PFSK-1 (cell line): ENCODE data around the gene SH2D7.

Source experiments
- FOXP2 ChIP-seq: optimal IDR thresholded peaks from 2 replicates; pipeline ENCODE3; 2011; ENCODE audit warnings: borderline replicate concordance, control low read depth, inconsistent platforms; ENCODE audit not compliant: insufficient read depth; ENCODE audit errors: extremely low read length, extremely low read depth
- POLR2AphosphoS5 ChIP-seq: IDR thresholded peaks from 2 replicates; pipeline ENCODE4 v1.6.1; 2012; ENCODE audit warnings: low read depth, mild to moderate bottlenecking, control low read depth, low read length, moderate library complexity
- SIN3A ChIP-seq: IDR thresholded peaks from 2 replicates; pipeline ENCODE4 v1.6.1; 2012; ENCODE audit warnings: mild to moderate bottlenecking, low read length, moderate library complexity, borderline replicate concordance; ENCODE audit not compliant: insufficient read depth
- TAF1 ChIP-seq: IDR thresholded peaks from 2 replicates; pipeline ENCODE4 v1.6.1; 2012; ENCODE audit warnings: low read length, control low read depth, borderline replicate concordance; ENCODE audit not compliant: insufficient read depth
- TF ChIP-seq, protein P1 (sequence below), 2 experiments: IDR thresholded peaks; 2 replicates each; pipeline versions ENCODE4 v1.6.1 to v1.8.0; 2011 to 2012; ENCODE audit warnings: low read depth in 2 of 2, low read length in 2 of 2, control low read depth in 1 of 2, inconsistent platforms in 1 of 2, mild to moderate bottlenecking in 1 of 2, moderate library complexity in 1 of 2; ENCODE audit not compliant: insufficient read depth in 1 of 2

The SH2D7 gene

DNA sequence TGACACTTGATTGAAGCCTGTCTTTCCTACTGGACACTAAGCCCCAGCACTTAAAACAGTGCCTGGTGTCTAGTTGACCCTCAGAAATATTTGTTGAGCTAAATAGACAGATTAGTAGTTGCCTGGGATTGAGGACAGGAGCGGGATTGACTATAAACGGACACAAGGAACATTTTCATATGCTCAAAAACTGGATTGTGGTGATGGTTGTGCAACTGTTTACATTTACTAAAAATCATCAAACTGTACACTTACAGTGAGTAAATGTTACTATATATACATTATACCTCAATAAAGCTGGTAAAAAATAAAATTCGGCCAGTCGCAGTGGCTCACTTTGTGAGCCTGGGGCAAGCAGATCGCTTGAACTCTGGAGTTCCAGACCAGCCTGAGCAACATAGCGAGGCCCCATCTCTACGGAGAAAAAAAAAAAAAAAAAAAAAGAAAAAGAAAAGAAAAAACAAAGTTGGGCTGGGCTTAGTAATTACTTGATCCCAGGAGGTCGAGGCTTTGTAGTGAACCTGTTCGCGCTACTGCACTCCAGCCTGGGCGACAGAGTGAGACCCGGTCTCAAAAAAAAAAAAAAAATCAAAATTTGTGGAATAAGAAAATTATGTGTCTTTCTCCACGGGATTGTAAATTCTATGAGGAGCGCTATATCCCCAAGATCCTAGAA is 56.2 kb downstream of the SH2D7 start:
- TF ChIP-seq POLR2AphosphoS5 (no peak), TAF1 (no peak), SIN3A (no peak), FOXP2 (no peak)
- TF ChIP-seq, protein P1, sequence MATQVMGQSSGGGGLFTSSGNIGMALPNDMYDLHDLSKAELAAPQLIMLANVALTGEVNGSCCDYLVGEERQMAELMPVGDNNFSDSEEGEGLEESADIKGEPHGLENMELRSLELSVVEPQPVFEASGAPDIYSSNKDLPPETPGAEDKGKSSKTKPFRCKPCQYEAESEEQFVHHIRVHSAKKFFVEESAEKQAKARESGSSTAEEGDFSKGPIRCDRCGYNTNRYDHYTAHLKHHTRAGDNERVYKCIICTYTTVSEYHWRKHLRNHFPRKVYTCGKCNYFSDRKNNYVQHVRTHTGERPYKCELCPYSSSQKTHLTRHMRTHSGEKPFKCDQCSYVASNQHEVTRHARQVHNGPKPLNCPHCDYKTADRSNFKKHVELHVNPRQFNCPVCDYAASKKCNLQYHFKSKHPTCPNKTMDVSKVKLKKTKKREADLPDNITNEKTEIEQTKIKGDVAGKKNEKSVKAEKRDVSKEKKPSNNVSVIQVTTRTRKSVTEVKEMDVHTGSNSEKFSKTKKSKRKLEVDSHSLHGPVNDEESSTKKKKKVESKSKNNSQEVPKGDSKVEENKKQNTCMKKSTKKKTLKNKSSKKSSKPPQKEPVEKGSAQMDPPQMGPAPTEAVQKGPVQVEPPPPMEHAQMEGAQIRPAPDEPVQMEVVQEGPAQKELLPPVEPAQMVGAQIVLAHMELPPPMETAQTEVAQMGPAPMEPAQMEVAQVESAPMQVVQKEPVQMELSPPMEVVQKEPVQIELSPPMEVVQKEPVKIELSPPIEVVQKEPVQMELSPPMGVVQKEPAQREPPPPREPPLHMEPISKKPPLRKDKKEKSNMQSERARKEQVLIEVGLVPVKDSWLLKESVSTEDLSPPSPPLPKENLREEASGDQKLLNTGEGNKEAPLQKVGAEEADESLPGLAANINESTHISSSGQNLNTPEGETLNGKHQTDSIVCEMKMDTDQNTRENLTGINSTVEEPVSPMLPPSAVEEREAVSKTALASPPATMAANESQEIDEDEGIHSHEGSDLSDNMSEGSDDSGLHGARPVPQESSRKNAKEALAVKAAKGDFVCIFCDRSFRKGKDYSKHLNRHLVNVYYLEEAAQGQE (IDR thresholded peaks at IDR 0.05; ENCODE audit: insufficient read depth in 1 of 2, low read depth in 2 of 2, low read length in 2 of 2) = no peak

DNA sequence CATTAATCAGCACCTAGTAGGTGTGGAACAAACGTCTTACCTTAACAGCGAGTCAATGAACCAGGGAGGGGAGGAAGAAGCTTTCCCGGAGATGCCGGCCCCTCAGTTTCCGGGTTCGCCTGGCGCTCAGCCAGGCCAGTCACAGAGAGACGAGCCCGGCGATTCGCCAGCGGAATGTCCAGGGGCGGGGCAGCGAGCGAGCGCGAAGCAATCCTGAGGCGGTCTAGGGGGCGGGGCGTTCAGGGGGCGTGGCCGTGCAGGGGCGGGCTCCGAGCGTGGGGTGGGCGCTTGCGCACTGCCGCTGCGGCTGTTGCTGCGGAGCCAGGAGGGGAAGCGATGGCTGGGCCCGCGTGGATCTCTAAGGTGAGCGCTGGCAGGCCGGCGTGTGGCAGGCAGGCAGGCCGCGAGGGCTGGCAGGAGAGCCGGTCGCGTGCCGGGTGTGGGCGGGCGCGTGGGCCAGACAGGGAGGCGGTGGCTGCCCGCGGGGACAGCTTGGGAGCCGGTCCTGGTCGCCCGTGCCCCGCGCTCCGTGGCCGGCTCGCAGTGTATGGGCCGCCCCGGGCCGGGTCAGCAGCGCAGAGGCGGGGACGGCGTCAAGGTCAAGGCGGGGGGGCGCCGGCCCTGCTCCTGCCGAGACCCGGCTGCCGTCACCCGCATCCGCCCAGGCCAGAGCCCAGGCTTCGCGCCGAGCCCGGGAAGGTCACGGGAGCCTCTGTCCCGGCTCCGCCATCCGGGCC is 56.9 kb downstream of the SH2D7 start, which contains the start of gene IDH3A:
Gene IDH3A, plus strand, starts transcription at position 295 of the 737 bp plus-strand sequence. Its CDS starts 42 bp downstream, at position 337.
- TF ChIP-seq POLR2AphosphoS5 = peak; percentile 80
- TF ChIP-seq, protein P1 (IDR thresholded peaks at IDR 0.05; ENCODE audit: insufficient read depth in 1 of 2, low read depth in 2 of 2, low read length in 2 of 2) = 0 out of 4 replicates have a peak, but pooled peaks of 1 of the 2 experiments have one; percentile 43
- peak; percentile 88; the same call in 1 of the 2 replicates for TF ChIP-seq TAF1
- no peak; the same call in 1 of the 2 replicates for TF ChIP-seq SIN3A
- TF ChIP-seq FOXP2 = peak; percentile 54

DNA sequence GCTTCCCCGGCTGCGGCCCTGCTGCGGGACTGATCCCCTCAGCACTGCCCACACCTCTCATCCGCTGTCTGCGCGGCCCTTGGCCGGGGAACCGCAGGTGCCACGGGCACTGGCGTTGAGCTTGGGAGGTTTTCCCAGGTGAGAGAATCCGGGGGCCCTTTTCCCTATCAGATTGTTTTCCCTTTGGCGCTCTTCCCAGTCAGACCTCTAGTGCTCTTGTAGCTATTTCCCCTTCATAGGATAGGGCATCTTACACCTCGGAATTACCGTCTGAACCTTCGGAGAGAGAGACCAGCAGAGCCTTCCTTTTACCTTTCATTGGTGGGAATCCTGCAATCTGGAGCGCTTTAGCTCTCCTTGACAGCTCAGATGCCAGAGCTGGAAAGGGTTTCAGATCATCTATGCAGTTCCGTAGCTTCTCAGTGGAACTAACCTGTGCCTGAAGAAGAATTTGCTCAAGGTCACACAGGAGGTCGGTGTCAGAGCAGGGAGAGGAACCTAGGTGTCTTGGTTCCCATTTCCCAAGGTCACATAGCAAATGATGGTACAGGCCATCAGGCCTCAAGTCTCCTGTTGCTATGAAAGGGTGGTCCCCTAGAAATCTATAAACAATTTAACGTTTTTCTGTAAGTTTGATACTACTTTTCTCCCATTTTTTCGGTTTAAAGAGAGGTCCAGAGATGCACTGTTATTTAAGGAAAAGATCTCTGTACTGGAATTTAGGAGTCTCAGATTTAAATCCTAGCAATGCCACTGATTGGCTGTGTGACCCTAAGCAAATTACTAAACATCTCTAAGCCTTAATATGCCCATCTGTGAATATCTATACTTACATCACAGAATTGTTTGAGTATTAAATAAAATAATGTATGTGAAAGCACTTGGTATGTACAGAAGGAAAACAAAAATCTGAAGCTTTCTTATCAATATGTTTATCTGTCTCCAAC is 57.7 kb downstream of the SH2D7 start:
- TF ChIP-seq TAF1 = no peak
